ENCODE data around the gene HOXB3.
A peak's percentile ranks its signal among the peaks of the same experiment; 100 is the strongest.

The HOXB3 gene

GRCh38 chr17:48600244-48601098 is 10.4 kb upstream of the HOXB3 start:
- no peak for DNase-seq (ENCODE audit: low read depth in 2 of 2, low spot score in 1 of 2)

GRCh38 chr17:48599354-48599753 is 9.3 kb upstream of the HOXB3 start:
- DNase-seq (ENCODE audit: low read depth in 2 of 2, low spot score in 1 of 2) = no peak

GRCh38 chr17:48598736-48599135 is 8.7 kb upstream of the HOXB3 start:
- DNase-seq (ENCODE audit: low read depth in 2 of 2, low spot score in 1 of 2) = no peak

- DNase-seq (ENCODE audit: low read depth in 2 of 2, low spot score in 1 of 2) = no peak
Observed at GRCh38 chr17:48597778-48598631, 8.0 kb upstream of the HOXB3 start.

- no peak for DNase-seq (ENCODE audit: low read depth in 2 of 2, low spot score in 1 of 2)
Observed at GRCh38 chr17:48597528-48597777, 7.4 kb upstream of the HOXB3 start.

GRCh38 chr17:48596735-48597527 is 6.9 kb upstream of the HOXB3 start:
- DNase-seq (ENCODE audit: low read depth in 2 of 2, low spot score in 1 of 2) = no peak

GRCh38 chr17:48596000-48596734 is 6.1 kb upstream of the HOXB3 start:
- DNase-seq (ENCODE audit: low read depth in 2 of 2, low spot score in 1 of 2) = no peak

GRCh38 chr17:48595278-48595999 is 5.4 kb upstream of the HOXB3 start:
- DNase-seq (ENCODE audit: low read depth in 2 of 2, low spot score in 1 of 2) = no peak

GRCh38 chr17:48594538-48595277 is 4.7 kb upstream of the HOXB3 start:
- no peak for DNase-seq (ENCODE audit: low read depth in 2 of 2, low spot score in 1 of 2)

- peak in 1 of 2 donors; percentile 58 for DNase-seq (ENCODE audit: low read depth in 2 of 2, low spot score in 1 of 2)
Observed at GRCh38 chr17:48593840-48594537, 3.9 kb upstream of the HOXB3 start.

GRCh38 chr17:48593126-48593829 is 3.2 kb upstream of the HOXB3 start, which contains the start of gene HOXB5:
HOXB5 (minus strand) TSS chr17:48593779; CDS start chr17:48593682, 97 bp downstream.
- DNase-seq (ENCODE audit: low read depth in 2 of 2, low spot score in 1 of 2) = no peak

- DNase-seq (ENCODE audit: low read depth in 2 of 2, low spot score in 1 of 2) = no peak
Observed at GRCh38 chr17:48592577-48592976, 2.5 kb upstream of the HOXB3 start.

- no peak for DNase-seq (ENCODE audit: low read depth in 2 of 2, low spot score in 1 of 2)
Observed at GRCh38 chr17:48592057-48592514, 2.0 kb upstream of the HOXB3 start.

GRCh38 chr17:48591255-48592056 is 1.4 kb upstream of the HOXB3 start:
- DNase-seq (ENCODE audit: low read depth in 2 of 2, low spot score in 1 of 2) = no peak

- DNase-seq (ENCODE audit: low read depth in 2 of 2, low spot score in 1 of 2) = no peak
Observed at GRCh38 chr17:48590607-48591161, 643 bp upstream of the HOXB3 start.

GRCh38 chr17:48589060-48589830 is 796 bp downstream of the HOXB3 start:
- DNase-seq (ENCODE audit: low read depth in 2 of 2, low spot score in 1 of 2) = no peak
